HS-5 (cell line): ENCODE measurements around the gene DNAH14.
"Not testable (repeated sequence)": the region's sequence is repeated elsewhere in the genome, so short reads cannot be mapped to it uniquely, and the experiment has no call there.

Experiments used
- DNase-seq: peaks from one replicate; pipeline ENCODE4 v3.0.0-alpha.2; 2012; ENCODE audit warnings: low read depth

Gene DNAH14

DNA sequence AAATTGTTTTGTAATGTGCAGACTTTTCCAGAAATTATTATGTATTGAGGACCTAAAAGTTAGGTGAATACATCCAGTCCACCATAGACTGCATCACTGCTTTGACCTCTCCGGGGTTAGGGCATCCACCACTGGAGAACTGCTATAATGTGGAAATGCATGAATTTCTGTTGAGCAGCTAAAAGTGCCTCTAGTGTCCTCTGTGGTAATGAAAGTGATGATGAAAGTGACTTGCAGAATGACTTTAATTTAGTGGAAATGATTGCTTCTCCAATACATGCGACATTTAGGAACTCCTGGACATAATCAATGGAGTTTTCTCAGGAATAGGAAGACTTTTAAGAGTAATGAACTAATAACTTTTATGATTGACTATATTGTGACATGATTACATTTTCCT lies 327.6 kb downstream of the DNAH14 start:
- no peak for DNase-seq

- no peak for DNase-seq
These were observed 329.3 kb downstream of the DNAH14 start for GRCh38 chr1:225258811-225259210.

DNA sequence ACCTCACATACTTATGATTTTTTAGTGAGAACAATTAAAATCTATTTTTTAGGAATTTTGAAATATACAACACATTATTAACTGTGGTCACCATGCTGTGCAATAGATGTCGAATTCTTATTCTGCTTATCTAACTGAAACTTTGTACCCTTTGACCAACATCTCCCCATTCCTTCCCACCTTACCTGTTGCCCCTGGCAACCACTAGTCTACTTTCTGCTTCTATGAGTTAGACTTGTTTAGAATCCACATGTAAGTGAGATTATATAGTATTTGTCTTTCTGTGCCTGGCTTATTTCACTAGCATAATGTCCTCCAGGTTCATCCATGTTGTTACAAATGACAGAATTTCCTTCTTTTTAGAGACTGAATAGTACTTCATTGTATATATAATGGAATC lies 330.1 kb downstream of the DNAH14 start:
- DNase-seq, result no peak

- DNase-seq, result no peak
These were observed 330.8 kb downstream of the DNAH14 start for GRCh38 chr1:225260319-225260718.

GRCh38 chr1:225277445-225277844 lies 348.0 kb downstream of the DNAH14 start:
- no peak for DNase-seq

DNA sequence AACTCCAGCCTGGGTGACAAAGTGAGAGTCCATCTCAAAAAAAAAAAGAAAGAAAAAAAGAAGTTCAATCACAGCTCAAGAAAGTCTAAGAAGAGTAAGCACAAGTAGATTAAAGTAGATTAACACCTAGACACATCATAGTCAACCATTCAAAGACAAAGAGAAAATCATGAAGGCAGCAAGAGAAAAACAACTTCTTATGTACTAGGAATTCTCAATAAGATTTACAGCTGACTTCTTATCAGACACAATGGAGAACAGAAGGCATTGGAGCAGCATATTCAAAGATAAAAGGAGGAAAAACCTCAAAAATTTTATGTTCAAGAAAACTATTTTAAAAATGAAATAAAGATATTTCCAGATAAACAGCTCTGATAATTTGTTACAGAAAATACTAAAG lies 351.1 kb downstream of the DNAH14 start:
- DNase-seq, result no peak

GRCh38 chr1:225290244-225290643 lies 360.8 kb downstream of the DNAH14 start:
- DNase-seq, result no peak

- no peak for DNase-seq
These were observed 370.1 kb downstream of the DNAH14 start for GRCh38 chr1:225299624-225300023.

DNA sequence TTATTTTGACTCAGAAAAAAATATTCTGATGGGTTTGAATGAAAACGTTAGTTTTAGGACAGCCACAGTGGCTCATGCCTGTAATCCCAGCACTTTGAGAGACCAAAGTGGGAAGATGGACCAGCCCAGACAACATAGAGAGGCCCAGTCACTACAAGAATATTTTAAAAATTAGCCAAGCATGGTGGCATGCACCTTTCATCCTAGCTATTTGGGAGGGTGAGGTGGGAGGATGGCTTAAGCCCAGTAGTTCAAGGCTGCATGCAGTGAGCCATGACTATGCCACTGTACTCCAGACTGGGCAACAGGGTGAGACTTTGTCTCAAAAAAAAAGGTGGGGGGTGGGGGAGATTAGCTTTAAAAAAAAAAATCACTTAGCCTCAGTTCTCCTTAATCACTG lies 370.9 kb downstream of the DNAH14 start:
- DNase-seq, result no peak

DNA sequence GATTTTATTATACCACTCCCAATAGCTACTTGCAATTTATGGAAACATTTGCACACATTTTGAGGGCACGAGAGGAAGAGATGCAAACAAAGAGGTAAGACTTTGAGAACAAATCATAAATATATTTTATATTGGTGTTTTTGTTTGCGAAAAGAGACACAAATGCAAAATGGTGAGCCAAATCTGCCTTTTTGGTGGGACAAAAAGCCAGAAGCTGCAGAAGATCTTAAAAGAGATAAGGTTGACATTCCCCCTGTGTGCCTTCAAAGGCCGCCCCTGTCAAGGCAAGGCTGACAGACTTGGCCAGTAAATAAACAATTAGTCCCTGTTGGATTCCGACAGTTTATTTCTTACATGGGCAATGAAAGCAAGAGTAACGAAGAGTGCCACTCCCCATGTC lies 375.5 kb downstream of the DNAH14 start:
- no peak for DNase-seq

GRCh38 chr1:225310544-225310943 lies 381.1 kb downstream of the DNAH14 start:
- not testable (repeated sequence) for DNase-seq

- DNase-seq, result no peak
These were observed 389.5 kb downstream of the DNAH14 start for GRCh38 chr1:225318706-225319575.

GRCh38 chr1:225319871-225320270 lies 390.4 kb downstream of the DNAH14 start:
- DNase-seq, result no peak

DNA sequence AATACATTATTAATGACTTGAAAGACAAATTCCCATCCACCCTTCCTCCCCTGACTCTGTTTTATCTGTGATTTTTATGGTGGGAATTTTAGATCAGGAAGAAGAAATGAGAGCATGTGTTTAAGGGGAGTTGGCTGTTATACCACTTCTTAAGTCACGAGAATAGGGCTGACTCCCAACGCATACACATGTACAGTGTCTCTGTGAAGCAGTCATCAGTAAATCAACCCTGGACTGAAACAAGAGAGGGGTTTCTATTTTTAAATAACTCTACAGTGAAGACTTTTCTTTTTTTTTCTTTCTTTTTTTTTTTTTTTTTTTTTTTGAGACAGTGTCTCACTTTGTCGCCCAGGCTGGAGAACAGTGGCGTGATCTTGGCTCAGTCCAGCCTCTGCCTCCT lies 392.3 kb downstream of the DNAH14 start:
- no peak for DNase-seq

- no peak for DNase-seq
These were observed 399.6 kb downstream of the DNAH14 start for GRCh38 chr1:225329041-225329440.

DNA sequence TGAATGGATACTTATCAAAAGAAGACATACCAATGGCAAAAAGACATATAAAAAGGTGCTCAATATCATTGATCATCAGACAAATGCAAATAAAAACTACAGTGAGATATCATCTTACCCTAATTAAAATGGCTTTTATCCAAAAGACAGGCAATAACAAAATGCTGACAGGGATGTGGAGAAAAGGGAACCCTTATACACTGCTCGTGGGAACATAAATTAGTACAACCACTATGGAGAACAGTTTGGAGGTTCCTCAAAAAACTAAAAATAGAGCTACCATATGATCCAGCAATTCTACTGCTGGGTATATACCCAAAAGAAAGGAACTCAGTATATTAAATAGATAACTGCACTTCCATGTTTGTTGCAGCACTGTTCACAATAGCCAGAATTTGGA lies 400.5 kb downstream of the DNAH14 start:
- DNase-seq, result not testable (repeated sequence)

DNA sequence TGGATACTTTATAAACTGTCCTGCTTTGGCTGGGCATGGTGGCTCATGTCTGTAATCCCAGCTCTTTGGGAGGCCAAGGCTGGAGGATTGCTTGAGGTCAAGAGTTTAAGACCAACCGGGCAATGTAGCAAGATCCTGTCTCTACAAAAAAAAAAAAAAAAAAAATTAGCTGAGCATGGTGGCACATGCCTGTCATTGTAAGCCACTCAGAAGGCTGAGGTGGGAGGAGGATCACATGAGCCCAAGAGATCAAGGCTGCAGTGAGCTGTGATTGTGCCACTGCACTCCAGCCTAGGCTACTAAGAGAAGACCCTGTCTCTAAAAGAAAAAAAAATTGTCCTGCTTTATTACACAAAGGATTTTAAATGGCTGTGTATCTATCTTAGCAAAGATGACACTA lies 403.2 kb downstream of the DNAH14 start:
- no peak for DNase-seq

DNA sequence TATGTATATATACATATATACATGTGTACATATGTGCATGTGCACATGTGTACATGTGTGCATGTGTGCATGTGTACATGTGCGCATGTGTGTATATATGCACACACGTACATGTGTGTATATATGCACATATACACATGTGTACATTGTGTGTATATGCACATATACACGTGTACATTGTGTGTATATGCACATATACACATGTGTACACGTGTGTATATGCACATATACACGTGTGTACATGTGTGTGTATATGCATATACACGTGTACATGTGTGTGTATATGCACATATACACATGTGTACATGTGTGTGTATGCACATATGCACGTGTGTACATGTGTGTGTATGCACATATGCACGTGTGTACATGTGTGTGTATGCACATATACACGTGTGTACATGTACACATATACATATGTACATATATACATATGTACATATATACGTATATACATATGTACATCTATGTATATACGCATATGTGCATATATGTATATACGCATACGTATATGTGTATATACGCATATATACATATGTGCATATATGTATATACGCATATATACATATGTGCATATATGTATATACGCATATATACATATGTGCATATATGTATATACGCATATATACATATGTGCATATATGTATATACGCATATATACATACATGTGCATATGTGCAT lies 405.8 kb downstream of the DNAH14 start:
- DNase-seq, result not testable (repeated sequence)

DNA sequence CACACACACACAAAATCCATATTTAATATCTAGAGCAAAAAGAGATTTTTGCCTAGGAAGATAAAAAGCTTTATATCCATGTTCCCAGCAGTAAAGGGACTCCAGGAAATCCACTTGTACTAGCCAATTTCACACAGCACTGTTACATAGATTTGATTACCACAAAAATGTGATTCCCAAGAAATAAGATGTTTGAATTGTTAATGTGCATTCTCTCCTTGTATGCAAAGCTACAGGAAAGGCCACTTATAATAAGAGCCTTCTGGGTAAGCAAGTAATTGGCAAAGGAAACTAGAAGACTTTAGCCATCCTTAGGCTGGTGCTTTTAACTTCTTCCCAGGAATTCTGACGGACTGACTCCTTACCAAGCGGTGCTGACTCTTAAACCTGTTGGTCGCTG lies 409.1 kb downstream of the DNAH14 start:
- no peak for DNase-seq

DNA sequence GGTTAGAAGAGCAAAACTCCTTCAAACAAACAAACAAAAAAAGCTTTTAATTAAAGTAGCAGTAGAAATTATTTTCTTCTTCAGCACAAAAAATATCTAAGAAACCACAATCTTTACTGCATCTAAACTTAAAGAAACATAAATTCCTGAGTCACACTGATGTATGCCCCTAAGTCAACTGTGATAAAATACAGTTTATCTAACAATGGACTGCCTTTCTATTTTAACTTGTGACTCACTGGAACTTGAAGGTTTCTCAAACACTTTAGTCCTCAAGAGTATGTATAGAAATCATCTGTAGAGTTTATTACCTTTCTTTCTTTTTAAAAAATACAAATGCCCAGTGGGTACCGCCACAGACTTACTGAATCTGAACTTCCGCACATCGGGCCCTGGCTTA lies 412.2 kb downstream of the DNAH14 start:
- DNase-seq, result no peak

- DNase-seq, result no peak
These were observed 413.2 kb downstream of the DNAH14 start for GRCh38 chr1:225342695-225343094.

DNA sequence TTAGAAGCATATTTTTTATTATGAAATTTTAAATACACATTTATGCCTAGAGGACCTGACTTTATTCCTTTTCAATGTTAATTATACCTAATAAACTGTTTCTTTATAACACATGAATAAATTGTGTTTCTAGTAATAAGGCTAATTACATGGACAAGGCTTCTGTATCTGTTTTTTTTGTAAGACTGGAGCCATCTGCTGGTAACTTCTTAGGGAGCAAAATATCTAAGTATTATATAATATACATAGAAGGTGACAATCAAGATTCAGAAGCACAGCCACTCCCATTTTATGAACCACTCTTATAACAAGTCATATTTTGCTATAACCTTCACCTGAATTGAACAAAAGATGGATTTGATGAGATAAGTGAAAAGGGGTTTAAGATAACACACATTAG lies 414.1 kb downstream of the DNAH14 start:
- no peak for DNase-seq

GRCh38 chr1:225347123-225347683 lies 417.7 kb downstream of the DNAH14 start:
- no peak for DNase-seq
